HG03039 (cell line): ENCODE data around the gene MGAM2.

Source experiments
- ATAC-seq: cut with Tn5 transposase; IDR thresholded peaks from one replicate; pipeline ENCODE4 v1.9.1; 2021; ENCODE audit warnings: mild to moderate bottlenecking, moderate library complexity; ENCODE audit not compliant: unreplicated experiment

The MGAM2 gene

DNA sequence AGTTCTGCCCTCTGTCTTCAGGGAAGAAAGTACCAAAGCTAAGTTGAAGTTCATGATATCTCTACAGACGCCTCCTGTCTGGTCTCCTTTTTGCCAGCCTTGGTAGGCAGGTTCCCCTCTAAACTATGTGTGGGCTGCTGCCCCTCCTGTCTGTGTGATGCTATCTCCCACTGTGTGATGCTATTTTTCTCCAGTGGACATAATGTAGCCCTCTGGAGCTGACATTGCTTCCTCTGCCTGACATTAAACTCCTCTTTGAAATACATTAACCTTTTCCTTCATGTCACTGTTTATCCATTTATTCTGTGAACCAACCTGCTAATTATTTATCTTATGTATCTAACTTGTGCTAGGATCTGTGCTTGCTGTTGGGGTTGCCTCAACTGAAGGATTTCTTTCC is 146.4 kb downstream of the MGAM2 start, which contains the start of gene PRSS58:
Gene PRSS58 (minus strand): TSS at position 101 of the 400 bp plus-strand sequence. CDS start 351 bp downstream, outside the sequence.
- ATAC-seq: no peak

DNA sequence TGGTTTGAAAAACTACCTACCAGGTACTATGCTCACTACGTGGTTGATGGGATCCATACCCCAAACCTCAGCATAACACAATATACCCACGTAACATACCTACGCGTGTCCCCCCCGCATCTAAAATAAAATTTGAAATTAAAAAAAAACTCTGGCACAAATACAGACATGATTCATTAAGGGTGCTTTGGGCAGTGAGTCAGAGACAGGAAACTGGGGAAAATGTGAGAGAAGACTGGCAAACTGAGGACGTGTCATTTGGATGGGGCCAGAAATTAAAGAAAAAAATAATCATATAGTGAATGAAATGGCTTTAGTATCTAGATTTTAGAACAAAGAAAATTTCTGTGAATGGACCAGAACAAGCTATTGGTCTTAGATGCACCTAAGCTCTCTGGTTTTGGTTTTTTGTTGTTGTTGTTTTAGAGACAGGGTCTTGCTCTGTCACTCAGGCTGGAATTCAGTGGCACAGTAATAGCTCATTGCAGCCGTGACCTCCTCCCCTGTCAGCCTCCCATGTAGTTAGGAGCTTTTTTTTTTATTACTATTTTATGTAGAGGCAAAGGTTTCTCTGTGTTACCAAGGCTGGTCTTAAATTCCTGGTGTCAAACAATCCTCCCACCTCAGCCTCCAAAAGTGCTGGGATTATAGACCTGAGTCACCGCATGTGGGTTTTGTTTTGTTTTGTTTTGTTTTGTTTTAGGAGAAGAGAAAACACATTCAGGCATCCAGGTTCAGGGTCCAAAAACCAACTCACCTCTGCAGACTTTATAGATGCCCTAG is 152.3 kb downstream of the MGAM2 start:
- no peak for ATAC-seq
